HG03520 (cell line): ENCODE measurements around the gene TRIM37.

Experiments
- ATAC-seq: cut with Tn5 transposase; IDR thresholded peaks from one replicate; pipeline ENCODE4 v1.9.1; 2021; ENCODE audit warnings: mild to moderate bottlenecking, moderate library complexity; ENCODE audit not compliant: unreplicated experiment

The TRIM37 gene

GRCh38 chr17:59037960-59038359 is 68.7 kb downstream of the TRIM37 start:
- ATAC-seq = no peak

- ATAC-seq = no peak
Measured at GRCh38 chr17:59030811-59031210, 75.9 kb downstream of the TRIM37 start.

GRCh38 chr17:59028328-59028727 is 78.4 kb downstream of the TRIM37 start:
- ATAC-seq = no peak

GRCh38 chr17:59027750-59028149 is 78.9 kb downstream of the TRIM37 start:
- no peak for ATAC-seq

- no peak for ATAC-seq
Measured at GRCh38 chr17:59026176-59026939, 80.3 kb downstream of the TRIM37 start.

- ATAC-seq = no peak
Measured at GRCh38 chr17:59024916-59025315, 81.8 kb downstream of the TRIM37 start.

GRCh38 chr17:59018019-59018418 is 88.7 kb downstream of the TRIM37 start:
- no peak for ATAC-seq

GRCh38 chr17:59011975-59012374 is 94.7 kb downstream of the TRIM37 start:
- no peak for ATAC-seq

- no peak for ATAC-seq
Measured at GRCh38 chr17:59010026-59010425, 96.7 kb downstream of the TRIM37 start.

- no peak for ATAC-seq
Measured at GRCh38 chr17:59008737-59009136, 97.9 kb downstream of the TRIM37 start.

GRCh38 chr17:59007995-59008394 is 98.7 kb downstream of the TRIM37 start:
- ATAC-seq = no peak

- ATAC-seq = no peak
Measured at GRCh38 chr17:59004338-59005111, 102.2 kb downstream of the TRIM37 start.

- no peak for ATAC-seq
Measured at GRCh38 chr17:59003860-59004259, 102.8 kb downstream of the TRIM37 start.

GRCh38 chr17:59002848-59003247 is 103.8 kb downstream of the TRIM37 start:
- no peak for ATAC-seq

GRCh38 chr17:59002126-59002525 is 104.6 kb downstream of the TRIM37 start:
- no peak for ATAC-seq

- ATAC-seq = peak; percentile 87
Measured at GRCh38 chr17:59001158-59001814, 105.4 kb downstream of the TRIM37 start.

- no peak for ATAC-seq
Measured at GRCh38 chr17:59000022-59000421, 106.7 kb downstream of the TRIM37 start.

- no peak for ATAC-seq
Measured at GRCh38 chr17:58999500-58999899, 107.2 kb downstream of the TRIM37 start.

GRCh38 chr17:58998871-58999270 is 107.8 kb downstream of the TRIM37 start:
- ATAC-seq = no peak

- no peak for ATAC-seq
Measured at GRCh38 chr17:58997756-58998553, 108.7 kb downstream of the TRIM37 start.

- ATAC-seq = no peak
Measured at GRCh38 chr17:58996968-58997367, 109.7 kb downstream of the TRIM37 start.
